Measurements from ENCODE around the gene IER3.
"Not testable (repeated sequence)": the region's sequence is repeated elsewhere in the genome, so short reads cannot be mapped to it uniquely, and the experiment has no call there.

Gene IER3

DNA sequence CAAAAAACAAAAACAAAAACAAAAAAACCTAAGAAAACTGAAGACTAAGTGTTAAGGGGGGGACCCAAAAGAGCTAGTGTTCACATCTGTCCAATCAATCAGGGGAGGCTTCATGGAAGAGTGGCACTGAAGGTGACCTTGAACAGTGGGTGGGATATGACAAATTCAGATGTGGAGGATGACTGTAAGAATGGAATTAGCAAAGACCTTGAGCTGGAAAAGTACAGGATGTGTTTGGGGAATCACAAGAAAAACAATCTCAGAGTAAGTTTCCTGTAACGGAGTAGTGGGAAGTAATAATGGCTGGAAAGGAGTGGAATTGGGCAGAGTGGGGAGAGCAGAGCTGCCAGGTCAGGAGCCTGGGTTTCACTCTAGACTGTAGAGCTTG, 2.9 kb upstream of the IER3 start:
- no peak for DNase-seq

- DNase-seq, result no peak
These were observed 971 bp downstream of the IER3 start for GRCh38 chr6:30743099-30744053.

- peak; percentile 70 for DNase-seq
These were observed 1.8 kb downstream of the IER3 start, which contains the start of gene FLOT1 for GRCh38 chr6:30742316-30743098. FLOT1 (minus strand) TSS chr6:30742687; CDS start chr6:30742189, 498 bp downstream.

DNA sequence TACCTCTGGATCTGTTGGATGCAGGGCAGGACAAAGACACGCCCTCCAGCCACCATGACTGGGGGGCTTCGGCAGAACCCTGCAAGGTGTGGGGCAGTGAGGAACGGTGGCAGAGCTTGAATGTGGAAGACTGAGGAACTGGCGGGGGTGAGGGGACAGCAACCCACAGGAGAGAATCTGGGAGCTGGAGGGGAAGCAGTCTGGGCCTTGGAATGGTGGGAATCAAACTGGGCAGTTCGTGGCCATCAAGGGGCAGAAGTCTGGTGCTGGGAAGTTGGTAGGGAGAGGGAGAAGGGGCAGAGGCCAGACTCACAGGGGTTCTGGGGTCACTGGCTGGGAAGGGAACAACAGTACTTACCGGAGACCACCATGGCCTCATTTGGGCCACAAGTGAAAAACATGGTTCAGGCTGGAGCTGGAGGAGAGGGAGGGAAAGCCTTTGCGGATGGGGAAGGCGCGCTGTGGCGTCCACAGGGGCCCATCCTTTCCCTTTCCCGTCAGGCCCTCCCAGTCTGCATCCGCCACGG, 2.5 kb downstream of the IER3 start:
- no peak for DNase-seq

DNA sequence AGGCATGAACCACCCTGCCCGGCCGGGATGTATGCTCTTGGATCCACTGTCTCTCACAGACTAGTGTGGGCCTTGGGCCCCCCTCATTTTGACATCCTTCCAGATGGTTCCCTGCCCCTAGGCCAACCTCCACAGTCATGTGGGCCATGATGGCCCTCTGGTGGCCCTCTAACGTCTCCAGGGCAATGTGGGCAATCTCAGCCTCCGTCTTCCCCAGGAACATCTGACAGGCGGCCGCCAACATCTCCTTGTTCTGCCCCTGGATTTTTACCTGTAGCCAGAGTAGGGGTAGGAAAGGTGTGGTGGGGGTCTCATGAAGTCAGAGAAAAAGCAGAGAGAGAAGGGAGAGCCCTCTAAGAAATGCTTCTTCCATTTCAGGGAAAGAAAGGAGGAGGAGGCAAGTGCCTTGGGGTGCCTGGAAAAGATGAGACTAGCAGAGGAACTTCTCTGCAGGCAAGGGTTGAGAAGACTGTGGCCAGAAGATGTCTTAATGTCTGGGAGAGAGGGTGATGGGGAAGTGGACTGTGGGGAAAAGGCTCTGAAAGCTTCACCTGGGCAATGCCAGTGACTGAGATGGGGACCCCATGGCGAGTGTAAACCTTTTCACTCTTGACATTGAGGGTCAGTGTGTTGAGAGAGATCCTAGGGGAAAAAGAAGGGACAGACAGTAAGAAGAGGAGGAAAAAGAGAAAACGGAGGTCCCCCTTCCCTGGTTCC, 3.1 kb downstream of the IER3 start:
- no peak for DNase-seq

- DNase-seq, result no peak
These were observed 3.8 kb downstream of the IER3 start for GRCh38 chr6:30740540-30740870.

DNA sequence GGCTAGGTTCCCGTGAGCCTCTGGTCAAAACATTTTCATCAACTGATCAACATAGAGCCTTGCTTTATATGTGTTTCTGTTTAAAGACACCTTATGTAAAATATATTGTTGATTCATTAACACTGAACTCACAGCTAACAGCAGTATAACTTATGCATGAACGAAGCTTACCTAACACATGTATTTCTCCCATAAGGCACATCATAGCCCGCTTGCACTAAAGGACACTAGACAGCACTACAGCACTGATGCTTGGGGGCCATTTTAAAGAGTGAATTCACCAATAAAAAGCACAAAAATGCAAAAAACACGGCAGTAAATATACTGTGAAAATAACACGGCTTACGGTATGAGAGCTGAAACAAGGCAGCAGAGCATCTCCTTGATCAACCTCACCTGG, 5.8 kb downstream of the IER3 start:
- DNase-seq, result no peak

- DNase-seq, result no peak
These were observed 8.6 kb downstream of the IER3 start for GRCh38 chr6:30735668-30736314.

- no peak for DNase-seq
These were observed 12.0 kb downstream of the IER3 start for GRCh38 chr6:30732237-30732943.

- no peak for DNase-seq
These were observed 13.5 kb downstream of the IER3 start for GRCh38 chr6:30730601-30731435.

DNA sequence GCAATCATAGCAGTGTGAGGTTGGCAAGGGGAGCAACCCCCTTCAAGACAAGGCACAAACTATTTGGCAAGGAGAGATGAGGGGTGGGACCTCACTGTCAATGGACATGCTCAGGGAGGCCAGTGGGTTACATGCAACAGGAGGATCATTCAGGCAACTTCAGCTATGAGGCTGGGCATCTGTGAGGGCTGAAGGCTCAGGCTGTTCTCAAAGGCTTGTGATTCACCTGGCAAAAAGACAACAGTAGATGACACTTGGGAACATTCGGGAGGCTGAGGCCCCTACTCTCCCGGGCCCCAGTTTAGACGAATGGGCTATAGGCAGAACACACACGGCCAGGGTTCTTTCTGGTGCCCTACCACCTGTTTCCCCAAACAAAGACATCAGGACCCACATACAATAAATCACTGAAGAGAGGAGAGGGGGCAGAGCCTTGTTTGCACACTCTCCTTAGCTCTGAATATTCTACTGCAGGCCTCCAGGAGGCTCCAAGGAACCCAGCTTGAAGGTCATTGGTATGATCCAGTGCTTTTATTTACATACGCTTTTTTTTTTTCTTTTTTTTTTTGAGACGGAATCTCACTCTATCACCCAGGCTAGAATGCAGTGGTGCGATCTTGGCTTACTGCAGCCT, 16.3 kb downstream of the IER3 start:
- no peak for DNase-seq

DNA sequence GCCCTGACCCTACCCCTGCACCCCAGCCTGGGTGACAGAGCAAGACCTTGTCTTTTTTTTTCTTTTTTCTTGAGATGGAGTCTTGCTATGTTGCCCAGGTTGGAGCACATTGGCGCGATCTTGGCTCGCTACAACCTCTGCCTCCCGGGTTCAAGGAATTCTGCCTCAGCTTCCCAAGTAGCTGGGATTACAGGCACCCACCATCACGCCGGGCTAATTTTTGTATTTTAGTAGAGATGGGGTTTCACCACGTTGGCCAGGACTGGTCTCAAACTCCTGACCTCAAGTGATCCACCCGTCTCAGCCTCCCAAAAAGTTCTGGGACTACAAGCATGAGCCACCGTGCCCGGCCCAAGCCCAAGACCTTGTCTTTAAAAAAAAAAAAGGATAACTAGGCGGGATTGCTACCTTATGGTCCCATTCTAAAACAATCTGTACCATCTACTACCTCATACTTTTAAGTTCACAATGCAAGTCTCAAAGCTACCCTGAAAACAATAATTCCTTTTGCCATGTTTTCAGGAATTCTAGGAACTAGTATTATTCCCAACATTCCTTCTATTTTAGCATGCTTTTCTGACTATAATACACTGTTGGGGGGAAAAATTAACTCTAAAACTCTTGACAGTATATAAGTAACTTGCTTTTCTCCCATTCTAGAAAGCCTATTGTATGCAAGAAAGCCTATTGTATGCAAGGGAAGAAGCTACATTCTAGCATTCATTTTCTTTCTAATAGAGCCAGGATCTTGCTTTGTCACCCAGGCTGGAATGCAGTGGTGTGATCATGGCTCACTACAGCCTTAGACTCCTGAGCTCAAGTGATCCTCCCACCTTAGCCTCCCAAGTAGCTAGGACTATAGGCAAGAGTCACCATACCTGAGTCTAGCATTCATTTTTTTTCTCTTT, 17.6 kb downstream of the IER3 start:
- DNase-seq, result no peak

DNA sequence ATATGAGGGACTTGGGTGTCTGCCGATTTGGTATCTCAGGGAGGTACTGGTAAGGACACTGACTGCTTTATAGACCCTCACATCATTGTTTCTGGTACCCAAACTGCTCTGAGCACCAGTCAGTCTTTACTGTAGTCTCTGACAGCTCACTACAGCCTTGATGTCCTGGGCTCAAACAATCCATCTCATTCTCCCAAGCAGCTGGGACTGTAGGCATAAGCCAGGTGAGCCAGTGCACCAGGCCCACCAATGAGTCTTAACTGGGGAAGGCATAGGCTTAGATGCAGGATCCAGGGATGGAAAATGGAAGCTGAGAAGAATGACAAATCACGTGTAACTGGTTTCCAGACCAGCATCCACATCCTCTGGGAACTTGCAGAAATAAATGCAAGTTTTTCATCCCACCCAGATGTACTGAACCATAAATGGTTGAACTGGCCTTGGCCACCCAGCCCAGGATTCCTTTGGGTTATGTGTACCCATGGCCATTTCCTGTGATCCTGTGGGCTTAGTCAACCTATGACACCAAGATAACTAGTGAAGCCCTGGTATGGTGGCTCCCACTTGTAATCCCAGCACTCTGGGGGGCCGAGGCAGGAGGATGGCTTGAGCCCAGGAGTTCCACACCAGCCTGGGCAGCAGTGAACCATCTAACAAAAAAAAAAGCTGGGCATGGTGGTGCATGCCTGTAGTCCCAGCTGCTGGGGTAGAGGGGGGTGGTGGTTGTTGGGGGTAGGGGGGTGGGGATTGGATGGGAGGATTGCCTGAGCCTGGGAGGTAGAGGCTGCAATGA, 18.4 kb downstream of the IER3 start:
- no peak for DNase-seq

GRCh38 chr6:30724906-30725667, 19.3 kb downstream of the IER3 start:
- no peak for DNase-seq

DNA sequence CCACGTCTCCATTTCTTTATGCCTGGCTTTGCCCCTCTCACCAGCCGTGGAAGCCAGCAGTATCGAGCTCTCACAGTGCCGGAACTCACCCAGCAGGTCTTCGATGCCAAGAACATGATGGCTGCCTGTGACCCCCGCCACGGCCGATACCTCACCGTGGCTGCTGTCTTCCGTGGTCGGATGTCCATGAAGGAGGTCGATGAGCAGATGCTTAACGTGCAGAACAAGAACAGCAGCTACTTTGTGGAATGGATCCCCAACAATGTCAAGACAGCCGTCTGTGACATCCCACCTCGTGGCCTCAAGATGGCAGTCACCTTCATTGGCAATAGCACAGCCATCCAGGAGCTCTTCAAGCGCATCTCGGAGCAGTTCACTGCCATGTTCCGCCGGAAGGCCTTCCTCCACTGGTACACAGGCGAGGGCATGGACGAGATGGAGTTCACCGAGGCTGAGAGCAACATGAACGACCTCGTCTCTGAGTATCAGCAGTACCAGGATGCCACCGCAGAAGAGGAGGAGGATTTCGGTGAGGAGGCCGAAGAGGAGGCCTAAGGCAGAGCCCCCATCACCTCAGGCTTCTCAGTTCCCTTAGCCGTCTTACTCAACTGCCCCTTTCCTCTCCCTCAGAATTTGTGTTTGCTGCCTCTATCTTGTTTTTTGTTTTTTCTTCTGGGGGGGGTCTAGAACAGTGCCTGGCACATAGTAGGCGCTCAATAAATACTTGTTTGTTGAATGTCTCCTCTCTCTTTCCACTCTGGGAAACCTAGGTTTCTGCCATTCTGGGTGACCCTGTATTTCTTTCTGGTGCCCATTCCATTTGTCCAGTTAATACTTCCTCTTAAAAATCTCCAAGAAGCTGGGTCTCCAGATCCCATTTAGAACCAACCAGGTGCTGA, 20.3 kb downstream of the IER3 start:
- DNase-seq, result not testable (repeated sequence)

DNA sequence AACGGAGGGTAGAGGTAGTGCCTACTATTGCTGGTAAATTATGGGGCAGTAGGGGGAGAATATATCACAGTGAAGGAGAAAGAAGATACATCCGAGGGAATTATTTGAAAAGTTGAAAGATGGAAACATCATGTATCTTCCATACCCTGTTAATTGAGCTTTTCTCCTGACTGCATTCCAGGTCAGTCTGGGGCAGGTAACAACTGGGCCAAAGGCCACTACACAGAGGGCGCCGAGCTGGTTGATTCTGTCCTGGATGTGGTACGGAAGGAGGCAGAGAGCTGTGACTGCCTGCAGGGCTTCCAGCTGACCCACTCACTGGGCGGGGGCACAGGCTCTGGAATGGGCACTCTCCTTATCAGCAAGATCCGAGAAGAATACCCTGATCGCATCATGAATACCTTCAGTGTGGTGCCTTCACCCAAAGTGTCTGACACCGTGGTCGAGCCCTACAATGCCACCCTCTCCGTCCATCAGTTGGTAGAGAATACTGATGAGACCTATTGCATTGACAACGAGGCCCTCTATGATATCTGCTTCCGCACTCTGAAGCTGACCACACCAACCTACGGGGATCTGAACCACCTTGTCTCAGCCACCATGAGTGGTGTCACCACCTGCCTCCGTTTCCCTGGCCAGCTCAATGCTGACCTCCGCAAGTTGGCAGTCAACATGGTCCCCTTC, 21.0 kb downstream of the IER3 start:
- not testable (repeated sequence) for DNase-seq
